WI38 (cell line): ENCODE results near the gene ASCL5.

Experiments
- H3K4me3 ChIP-seq: 2 replicates; pipeline ENCODE4 v1.5.1; 2011; ENCODE audit warnings: low read depth, mild to moderate bottlenecking, control low read depth, low read length
- TF ChIP-seq, protein P1 (sequence below): IDR thresholded peaks from 2 replicates; pipeline ENCODE4 v1.5.1; 2012; ENCODE audit warnings: low read depth, mild to moderate bottlenecking, control low read depth, low read length

ASCL5 gene

DNA sequence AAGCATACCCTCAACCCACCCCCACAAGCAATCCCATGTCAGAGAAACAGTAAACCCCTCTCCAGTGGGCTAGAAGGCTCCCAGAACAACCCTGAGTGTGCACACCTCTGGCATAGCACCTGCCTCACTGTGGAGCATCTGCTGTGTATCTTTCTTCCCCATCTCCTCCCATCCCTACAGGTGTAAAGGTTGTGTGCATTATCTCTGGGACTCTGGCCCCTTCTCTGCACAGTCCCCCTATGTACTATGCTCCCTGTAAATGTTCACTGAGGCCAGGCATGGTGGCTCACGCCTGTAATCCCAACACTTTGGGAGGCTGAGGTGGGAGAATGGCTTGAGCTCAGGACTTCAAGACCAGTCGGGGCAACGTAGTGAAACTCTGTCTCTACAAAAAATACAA is 14.1 kb downstream of the ASCL5 start:
- TF ChIP-seq, protein P1, sequence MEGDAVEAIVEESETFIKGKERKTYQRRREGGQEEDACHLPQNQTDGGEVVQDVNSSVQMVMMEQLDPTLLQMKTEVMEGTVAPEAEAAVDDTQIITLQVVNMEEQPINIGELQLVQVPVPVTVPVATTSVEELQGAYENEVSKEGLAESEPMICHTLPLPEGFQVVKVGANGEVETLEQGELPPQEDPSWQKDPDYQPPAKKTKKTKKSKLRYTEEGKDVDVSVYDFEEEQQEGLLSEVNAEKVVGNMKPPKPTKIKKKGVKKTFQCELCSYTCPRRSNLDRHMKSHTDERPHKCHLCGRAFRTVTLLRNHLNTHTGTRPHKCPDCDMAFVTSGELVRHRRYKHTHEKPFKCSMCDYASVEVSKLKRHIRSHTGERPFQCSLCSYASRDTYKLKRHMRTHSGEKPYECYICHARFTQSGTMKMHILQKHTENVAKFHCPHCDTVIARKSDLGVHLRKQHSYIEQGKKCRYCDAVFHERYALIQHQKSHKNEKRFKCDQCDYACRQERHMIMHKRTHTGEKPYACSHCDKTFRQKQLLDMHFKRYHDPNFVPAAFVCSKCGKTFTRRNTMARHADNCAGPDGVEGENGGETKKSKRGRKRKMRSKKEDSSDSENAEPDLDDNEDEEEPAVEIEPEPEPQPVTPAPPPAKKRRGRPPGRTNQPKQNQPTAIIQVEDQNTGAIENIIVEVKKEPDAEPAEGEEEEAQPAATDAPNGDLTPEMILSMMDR = no peak
- H3K4me3 ChIP-seq = no peak overlapping the region

DNA sequence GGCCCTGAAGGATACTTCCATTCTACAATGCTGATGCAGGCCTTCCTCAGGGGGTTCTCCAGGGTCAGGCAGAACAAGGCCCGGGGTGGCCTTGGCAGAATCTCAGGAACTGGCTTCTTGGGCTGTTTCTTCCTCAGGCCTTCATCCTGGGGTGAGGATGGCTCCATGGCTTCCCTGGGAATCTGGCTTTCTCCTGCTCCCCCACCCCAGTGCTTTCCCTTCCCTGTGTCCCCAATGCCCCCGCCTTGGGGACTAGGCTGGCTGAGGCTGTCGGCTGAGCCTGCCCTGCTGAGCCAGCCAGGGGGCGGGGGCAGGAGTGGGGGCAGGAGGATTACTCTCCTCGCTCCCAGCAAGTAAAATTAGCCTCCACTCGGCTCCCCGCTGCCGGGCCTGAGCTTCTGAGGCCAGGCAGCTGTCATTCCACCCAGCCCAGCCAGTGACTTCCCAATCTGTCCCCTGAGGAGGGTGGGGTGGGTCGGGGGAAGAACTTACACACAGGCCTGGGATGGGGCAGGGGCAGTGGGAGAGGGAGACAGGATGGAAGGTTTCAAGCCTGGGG is 14.7 kb downstream of the ASCL5 start, which contains the start of gene CACNA1S:
TSS of gene CACNA1S (minus strand) at position 254 of the 559 bp plus-strand sequence. CDS start at position 167, 87 bp downstream.
- no peak within 1 kb of the TSS for H3K4me3 ChIP-seq
- TF ChIP-seq, protein P1 = no peak

DNA sequence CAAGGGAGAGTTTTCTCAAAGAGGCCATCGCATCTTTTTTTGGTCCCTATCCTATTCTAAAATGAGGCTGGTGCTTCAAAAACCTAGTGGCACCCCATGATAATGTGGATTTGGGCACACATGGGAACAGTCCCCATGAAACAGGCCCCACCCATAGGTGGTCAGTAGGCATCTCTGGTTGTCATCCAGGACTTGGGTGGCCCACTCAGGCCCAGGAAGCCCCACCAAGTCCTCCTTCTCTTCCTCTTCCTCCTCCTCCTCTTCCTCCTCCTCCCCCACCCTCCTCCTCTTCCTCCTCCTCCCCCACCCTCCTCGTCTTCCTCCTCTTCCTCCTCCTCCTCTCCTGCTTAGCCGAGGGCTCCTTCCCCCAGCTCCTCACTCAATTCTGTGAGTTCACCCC is 15.3 kb downstream of the ASCL5 start:
- TF ChIP-seq, protein P1 = no peak
- H3K4me3 ChIP-seq = no peak overlapping the region

DNA sequence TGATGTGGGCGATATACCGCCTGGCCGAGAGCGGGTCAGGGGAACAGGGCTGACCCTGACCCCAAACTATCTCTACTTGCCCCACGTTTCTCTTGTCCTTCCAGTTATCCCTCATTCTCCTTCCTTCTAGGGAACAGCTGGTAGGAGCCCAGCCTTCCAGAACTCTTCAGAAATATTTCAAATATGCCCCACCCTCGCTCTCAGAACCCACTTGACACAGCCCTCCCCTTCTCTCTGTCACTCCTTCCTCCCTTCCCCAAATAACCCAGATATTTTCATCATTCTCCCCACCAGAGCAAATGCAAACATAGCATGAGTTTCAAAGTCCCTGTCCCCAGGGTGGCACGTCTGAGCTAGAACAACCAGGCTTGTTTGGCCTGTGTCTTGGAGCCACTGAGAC is 15.8 kb downstream of the ASCL5 start:
- H3K4me3 ChIP-seq = no peak overlapping the region
- TF ChIP-seq, protein P1 = no peak

DNA sequence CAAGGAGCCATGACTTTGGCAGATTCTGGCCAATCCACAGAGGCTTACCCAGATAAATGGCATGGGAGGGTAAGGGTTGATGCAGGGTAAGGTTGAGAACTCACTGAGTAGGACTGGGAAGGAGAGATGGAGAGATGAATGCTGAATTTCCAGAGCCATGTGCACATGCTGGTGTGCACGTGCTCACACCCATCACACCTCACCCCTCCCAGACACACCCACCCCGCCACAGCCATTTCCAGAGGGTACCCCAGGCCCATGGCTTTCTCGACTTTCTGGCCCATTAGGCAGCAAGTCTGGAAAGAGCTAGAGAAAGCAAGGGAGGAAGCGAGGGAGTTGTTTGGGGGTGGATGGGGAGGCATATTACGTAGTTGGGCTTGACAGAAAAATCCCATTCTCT is 16.4 kb downstream of the ASCL5 start:
- TF ChIP-seq, protein P1 = no peak
- no peak overlapping the region for H3K4me3 ChIP-seq

DNA sequence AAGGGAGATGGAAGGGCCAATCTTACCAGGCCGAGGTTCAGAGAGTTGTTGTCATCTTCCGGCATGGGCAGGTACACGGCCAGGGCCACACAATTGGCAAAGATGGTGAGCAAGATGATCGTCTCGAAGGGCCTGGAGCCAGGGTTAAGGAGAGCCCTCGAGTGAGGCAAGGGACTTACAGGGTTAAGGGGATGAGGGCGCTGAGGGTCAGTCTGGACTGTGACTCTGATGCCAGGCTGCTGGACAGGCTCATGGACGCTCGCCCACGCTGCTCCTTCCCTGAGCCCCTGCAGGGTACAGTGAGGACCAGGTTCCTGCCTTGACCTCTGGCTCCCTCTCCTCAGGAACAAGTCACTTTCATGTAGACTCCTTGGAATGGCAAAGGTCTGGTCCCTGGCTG is 16.8 kb downstream of the ASCL5 start:
- TF ChIP-seq, protein P1 = no peak
- H3K4me3 ChIP-seq = no peak overlapping the region

DNA sequence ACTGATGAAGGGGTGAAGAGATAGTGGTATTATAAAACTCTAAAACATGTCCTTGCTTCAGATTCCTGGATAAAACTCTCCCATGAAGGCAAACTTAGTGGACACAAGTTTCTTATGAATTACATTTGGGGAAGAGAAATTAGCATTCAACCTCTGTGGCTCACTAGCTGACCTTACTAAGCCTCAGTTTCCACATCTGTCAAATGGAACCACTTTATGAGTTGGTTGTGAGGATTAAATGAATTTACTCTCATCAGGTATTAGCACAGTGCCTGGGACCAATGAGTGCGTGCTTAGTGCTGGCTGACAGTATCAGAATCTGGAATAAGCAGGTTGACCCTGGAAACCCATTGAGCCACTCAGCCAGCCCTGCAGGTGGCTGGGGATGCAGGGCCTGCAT is 17.3 kb downstream of the ASCL5 start:
- TF ChIP-seq, protein P1 = no peak
- no peak overlapping the region for H3K4me3 ChIP-seq
